CD4-positive, CD25-positive, alpha-beta regulatory T cell (primary cell): Measurements from ENCODE around the gene YWHAH. TPM values are rescaled to one million over a fixed set of nuclear protein-coding genes. Genes with fewer than 3 reads are reported as not detected.
A peak's percentile ranks its signal among the peaks of the same experiment; 100 is the strongest.
"Not testable (repeated sequence)": the region's sequence is repeated elsewhere in the genome, so short reads cannot be mapped to it uniquely, and the experiment has no call there.

Experiments used
- ATAC-seq, 2 donors: fragments of 150-1000 bp; cut with Tn5 transposase; one replicate each; pipeline ENCODE4 v1.10.0; 2021; ENCODE audit warnings: low read depth in 2 of 2, moderate number of reproducible peaks in 2 of 2, moderate library complexity in 1 of 2
- DNase-seq, 3 donors: peaks; one replicate each; pipeline versions ENCODE4 v3.0.0 to v3.0.0-alpha.2; 2012 to 2022; ENCODE audit warnings: mixed read lengths in 1 of 3
- H3K27ac ChIP-seq: one replicate; pipeline ENCODE4 v1.7.0; 2013; ENCODE audit warnings: mild to moderate bottlenecking, low read length; ENCODE audit not compliant: insufficient read depth, poor library complexity, severe bottlenecking
- H3K27me3 ChIP-seq: one replicate; pipeline ENCODE4 v1.7.0; 2013; ENCODE audit warnings: low read length; ENCODE audit not compliant: control insufficient read depth, insufficient read depth
- H3K36me3 ChIP-seq: one replicate; pipeline ENCODE4 v1.7.0; 2013; ENCODE audit warnings: mild to moderate bottlenecking, low read length, moderate library complexity; ENCODE audit not compliant: control insufficient read depth, insufficient read depth
- H3K4me1 ChIP-seq: 2 replicates; pipeline ENCODE4 v1.7.0; 2013; ENCODE audit warnings: mild to moderate bottlenecking, low read length; ENCODE audit not compliant: insufficient read depth, control insufficient read depth, poor library complexity, severe bottlenecking
- H3K4me3 ChIP-seq: one replicate; pipeline ENCODE4 v1.7.0; 2013; ENCODE audit warnings: low read depth, mild to moderate bottlenecking, low read length, moderate library complexity
- H3K9me3 ChIP-seq, 2 experiments: 1 replicate in 1 of 2; 2 replicates in 1 of 2; pipeline ENCODE4 v1.7.0; 2013; ENCODE audit warnings: low read length in 2 of 2, mild to moderate bottlenecking in 1 of 2, moderate library complexity in 1 of 2; ENCODE audit not compliant: control insufficient read depth in 2 of 2
- H3K27ac Mint-ChIP-seq, 3 donors: one replicate each; pipeline ENCODE4 v1.8.0; 2020 to 2022; ENCODE audit warnings: mild to moderate bottlenecking in 3 of 3, mixed read lengths in 3 of 3, moderate library complexity in 2 of 3
- H3K27me3 Mint-ChIP-seq: one replicate; pipeline ENCODE4 v1.8.0; 2022; ENCODE audit warnings: mild to moderate bottlenecking, mixed read lengths
- H3K36me3 Mint-ChIP-seq: one replicate; pipeline ENCODE4 v1.8.0; 2020; ENCODE audit warnings: mixed read lengths
- H3K4me1 Mint-ChIP-seq, 4 donors: one replicate each; pipeline ENCODE4 v1.8.0; 2020 to 2022; ENCODE audit warnings: mixed read lengths in 4 of 4, mild to moderate bottlenecking in 1 of 4
- H3K4me3 Mint-ChIP-seq, 4 donors: one replicate each; pipeline ENCODE4 v1.8.0; 2020 to 2022; ENCODE audit warnings: mild to moderate bottlenecking in 4 of 4, mixed read lengths in 4 of 4, moderate library complexity in 3 of 4
- H3K9me3 Mint-ChIP-seq, 7 donors: one replicate each; pipeline ENCODE4 v1.8.0; 2020 to 2022; ENCODE audit warnings: mixed read lengths in 7 of 7, mild to moderate bottlenecking in 3 of 7, moderate library complexity in 2 of 7
- polyA plus RNA-seq, 4 donors: library from polyadenylated mRNA; unstranded; fragments of 300-500 nt; fragmentation: Illumina TruSeq; gene quantifications; one replicate each; pipeline ENCODE4 v1.2.3, GENCODE V29; 2021
- total RNA-seq: library from RNA; stranded (reverse); gene quantifications from one replicate; pipeline ENCODE4 v1.2.3, GENCODE V29; 2022

The YWHAH gene
- total and polyA plus RNA-seq, 5 donors from 2014 or later = 57.5 to 186 (median 99.1) TPM

DNA sequence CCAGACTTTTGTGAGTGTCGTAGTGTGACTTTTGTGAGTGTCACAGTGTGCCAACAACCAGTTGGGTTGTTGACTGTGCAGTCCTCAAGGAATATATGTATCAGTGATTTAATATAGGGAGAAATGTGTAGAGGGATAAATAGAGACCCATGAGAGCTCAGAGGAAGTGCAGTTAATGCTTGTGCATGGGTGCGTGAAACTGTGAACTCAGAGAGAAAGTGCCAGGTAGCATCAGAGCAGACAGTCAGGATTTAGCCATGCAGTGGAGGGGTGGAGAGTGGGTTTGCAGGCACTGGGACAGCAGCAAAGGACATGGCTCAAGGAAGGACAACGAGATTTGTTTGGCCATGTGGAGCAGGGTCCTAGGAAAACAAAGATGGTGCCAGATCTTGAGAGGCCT, 33.6 kb downstream of the YWHAH start:
- peaks cover 0 to 5% (median 1%) of the 10 kb centered on the region in 4 donors for H3K4me1 Mint-ChIP-seq
- Histone ChIP-seq H3K4me1 (no peaks in the 10 kb centered on the region), H3K36me3 (no peaks in the 10 kb centered on the region), H3K27ac (no peak overlapping the region), H3K4me3 (no peak overlapping the region), H3K9me3 (no peaks in the 10 kb centered on the region), H3K27me3 (no peaks in the 10 kb centered on the region)
- H3K27ac Mint-ChIP-seq = peak overlapping the region in 1 of 3 donors; percentile 26
- DNase-seq (no peak), ATAC-seq (no peak)
- H3K9me3 Mint-ChIP-seq = no peaks in the 10 kb centered on the region
- peaks cover 19% of the 10 kb centered on the region for H3K27me3 Mint-ChIP-seq
- no peaks in the 10 kb centered on the region for H3K36me3 Mint-ChIP-seq
- no peak overlapping the region for H3K4me3 Mint-ChIP-seq

DNA sequence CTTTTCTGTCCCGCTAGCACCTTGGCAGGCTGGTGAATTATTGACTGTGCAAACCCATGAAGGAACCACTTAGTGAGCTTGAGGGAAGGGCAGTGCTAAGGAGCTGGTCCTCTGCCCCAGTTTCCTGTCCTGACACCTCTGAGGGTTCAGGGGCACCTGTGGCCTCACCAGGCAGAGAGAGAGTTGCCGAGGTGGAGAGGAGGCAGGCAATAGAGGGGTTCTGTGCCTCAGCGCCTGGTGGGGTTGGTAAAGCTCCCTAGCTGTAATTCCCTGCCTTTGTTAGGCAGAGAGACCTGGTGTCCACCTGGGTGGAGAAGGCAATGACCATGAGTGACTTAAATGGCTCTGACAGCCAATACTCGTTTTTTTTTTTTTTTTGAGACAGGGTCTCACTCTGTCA, 36.3 kb downstream of the YWHAH start:
- ATAC-seq (no peak), DNase-seq (no peak)
- Mint-ChIP-seq H3K27me3 (peaks cover 6% of the 10 kb centered on the region), H3K36me3 (no peaks in the 10 kb centered on the region), H3K9me3 (no peaks in the 10 kb centered on the region), H3K4me3 (no peak overlapping the region), H3K4me1 (peaks cover 0 to 5% (median 1%) of the 10 kb centered on the region in 4 donors), H3K27ac (no peak overlapping the region)
- Histone ChIP-seq H3K27me3 (no peaks in the 10 kb centered on the region), H3K9me3 (no peaks in the 10 kb centered on the region), H3K4me3 (no peak overlapping the region), H3K36me3 (no peaks in the 10 kb centered on the region), H3K4me1 (no peaks in the 10 kb centered on the region), H3K27ac (no peak overlapping the region)

DNA sequence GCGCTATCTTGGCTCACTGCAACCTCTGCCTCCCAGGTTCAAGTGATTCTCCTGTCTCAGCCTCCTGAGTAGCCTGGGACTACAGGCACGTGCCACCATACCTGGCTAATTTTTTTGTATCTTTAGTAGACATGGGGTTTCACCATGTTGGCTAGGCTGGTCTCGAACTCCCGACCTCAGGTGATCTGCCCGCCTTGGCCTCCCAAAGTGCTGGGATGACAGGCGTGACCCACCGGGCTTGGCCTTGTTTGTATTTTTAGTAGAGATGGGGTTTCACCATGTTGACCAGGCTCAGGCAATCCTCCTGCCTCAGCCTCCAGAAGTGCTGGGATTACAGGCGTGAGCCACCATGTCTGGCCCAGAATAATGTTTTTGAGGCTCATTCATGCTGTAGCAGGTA, 37.6 kb downstream of the YWHAH start:
- H3K36me3 ChIP-seq, DNase-seq, H3K4me1 ChIP-seq, H3K4me3 Mint-ChIP-seq, H3K27me3 ChIP-seq, H3K4me3 ChIP-seq, H3K9me3 Mint-ChIP-seq, H3K27me3 Mint-ChIP-seq, H3K27ac ChIP-seq, H3K36me3 Mint-ChIP-seq, ATAC-seq, H3K27ac Mint-ChIP-seq, H3K4me1 Mint-ChIP-seq, H3K9me3 ChIP-seq: not testable (repeated sequence)

DNA sequence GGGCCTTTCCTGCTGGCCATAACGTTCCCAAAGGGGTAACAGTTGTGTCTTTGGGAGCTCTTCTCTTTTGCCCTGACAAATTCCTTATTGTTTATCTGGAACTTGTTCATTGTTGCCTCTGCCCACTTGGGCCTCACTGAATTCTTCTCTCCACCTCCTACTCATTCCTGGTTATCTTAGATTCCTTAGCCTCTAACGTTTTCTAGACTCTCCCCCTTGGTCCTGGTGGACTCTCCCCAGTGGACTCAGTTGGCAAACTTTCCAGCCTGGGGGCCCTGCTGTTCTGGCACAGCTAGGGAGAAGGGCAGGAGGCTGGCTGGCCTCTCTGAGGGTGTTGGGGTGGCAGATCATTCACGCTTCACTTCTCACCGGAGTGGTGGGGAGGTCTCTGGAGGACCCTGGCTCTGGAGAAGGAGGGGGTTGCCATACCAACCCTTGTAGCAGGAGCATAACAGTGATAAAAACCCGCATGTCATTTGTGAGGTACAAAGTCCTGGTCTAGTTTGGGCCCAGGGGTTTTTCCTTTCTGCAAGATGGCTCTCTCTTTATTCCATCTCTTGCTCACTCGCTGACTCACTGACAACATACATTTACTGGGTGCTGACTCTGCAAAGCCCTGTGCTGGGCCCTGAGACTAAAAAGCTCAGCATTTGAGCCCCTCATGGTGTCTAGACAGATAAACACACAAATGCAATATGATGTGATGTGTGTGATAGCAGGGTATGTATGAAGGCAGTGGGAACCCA, 39.7 kb downstream of the YWHAH start:
- Histone ChIP-seq H3K27ac (no peak overlapping the region), H3K36me3 (no peaks in the 10 kb centered on the region), H3K4me3 (no peak overlapping the region), H3K4me1 (no peaks in the 10 kb centered on the region), H3K27me3 (no peaks in the 10 kb centered on the region), H3K9me3 (no peaks in the 10 kb centered on the region)
- H3K27ac Mint-ChIP-seq = no peak overlapping the region
- no peaks in the 10 kb centered on the region for H3K4me1 Mint-ChIP-seq
- H3K27me3 Mint-ChIP-seq = peaks cover 10% of the 10 kb centered on the region
- no peaks in the 10 kb centered on the region for H3K9me3 Mint-ChIP-seq
- no peaks in the 10 kb centered on the region for H3K36me3 Mint-ChIP-seq
- ATAC-seq (no peak), DNase-seq (no peak)
- no peak overlapping the region for H3K4me3 Mint-ChIP-seq

DNA sequence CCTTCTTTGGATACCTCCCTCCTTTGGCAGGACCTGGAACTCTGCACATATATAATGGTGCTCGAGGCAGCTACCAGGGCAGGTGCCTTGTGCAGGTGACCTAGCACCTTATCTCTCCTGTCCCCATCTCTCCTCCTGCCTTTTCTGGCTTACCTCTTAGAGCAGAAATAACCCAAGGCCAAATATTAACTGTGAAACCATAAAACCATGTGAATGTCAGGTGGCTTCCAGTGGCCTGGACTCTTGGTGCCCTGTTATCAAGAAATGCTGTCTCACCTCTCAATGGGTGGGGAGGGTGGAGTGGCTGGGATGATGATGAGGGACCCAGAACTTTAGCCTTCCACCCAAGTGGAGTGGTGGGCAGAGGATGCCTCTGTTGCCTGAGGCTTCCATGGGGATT, 42.9 kb downstream of the YWHAH start:
- no peaks in the 10 kb centered on the region for H3K4me1 Mint-ChIP-seq
- DNase-seq (no peak), ATAC-seq (no peak)
- H3K36me3 ChIP-seq = no peaks in the 10 kb centered on the region
- no peaks in the 10 kb centered on the region for H3K9me3 ChIP-seq
- H3K27me3 Mint-ChIP-seq = peaks cover 30% of the 10 kb centered on the region
- H3K27ac ChIP-seq = no peak overlapping the region
- no peak overlapping the region for H3K4me3 ChIP-seq
- no peaks in the 10 kb centered on the region for H3K4me1 ChIP-seq
- H3K4me3 Mint-ChIP-seq = no peak overlapping the region
- H3K27ac Mint-ChIP-seq = no peak overlapping the region
- no peaks in the 10 kb centered on the region for H3K9me3 Mint-ChIP-seq
- H3K27me3 ChIP-seq = peaks cover 3% of the 10 kb centered on the region
- no peaks in the 10 kb centered on the region for H3K36me3 Mint-ChIP-seq

DNA sequence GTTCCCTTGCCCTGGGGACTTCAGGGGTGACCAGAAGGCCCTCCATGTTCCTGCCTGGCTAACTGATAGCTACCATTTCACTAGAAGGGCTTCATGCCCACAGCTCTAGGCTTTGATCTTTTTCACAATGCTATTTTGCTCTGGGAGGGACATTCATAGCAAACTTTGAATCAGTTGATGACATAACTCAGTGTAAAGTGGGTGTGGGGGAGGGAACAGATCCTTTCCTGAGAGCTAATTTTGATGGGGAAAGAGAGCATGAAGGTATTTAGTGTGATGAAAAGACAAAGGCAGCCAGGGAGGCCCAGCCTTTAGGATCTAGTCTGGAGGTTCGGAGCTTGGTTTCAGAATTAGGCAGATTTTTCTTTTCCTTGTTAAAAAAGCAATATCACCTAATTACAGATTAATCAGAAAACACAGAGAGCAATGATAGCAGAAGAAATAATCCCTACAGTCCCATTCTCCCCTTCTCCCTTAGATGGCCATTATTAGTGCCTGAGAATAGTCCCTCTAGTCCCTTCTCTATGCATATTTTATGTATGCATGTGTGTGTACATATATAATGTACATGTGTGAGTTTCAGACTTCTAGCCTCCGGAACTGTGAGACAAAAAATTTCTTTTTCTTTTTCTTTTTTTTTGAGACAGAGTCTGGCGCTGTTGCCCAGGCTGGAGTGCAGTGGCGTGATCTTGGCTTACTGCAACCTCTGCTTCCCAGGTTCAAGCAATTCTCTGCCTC, 46.9 kb downstream of the YWHAH start:
- Histone ChIP-seq H3K9me3 (no peaks in the 10 kb centered on the region), H3K4me1 (no peaks in the 10 kb centered on the region), H3K4me3 (no peak overlapping the region), H3K27me3 (peaks cover 3% of the 10 kb centered on the region), H3K36me3 (no peaks in the 10 kb centered on the region), H3K27ac (no peak overlapping the region)
- Mint-ChIP-seq H3K27ac (no peak overlapping the region), H3K4me1 (no peaks in the 10 kb centered on the region), H3K9me3 (no peaks in the 10 kb centered on the region), H3K27me3 (peaks cover 37% of the 10 kb centered on the region), H3K4me3 (no peak overlapping the region), H3K36me3 (no peaks in the 10 kb centered on the region)
- DNase-seq (no peak), ATAC-seq (no peak)

DNA sequence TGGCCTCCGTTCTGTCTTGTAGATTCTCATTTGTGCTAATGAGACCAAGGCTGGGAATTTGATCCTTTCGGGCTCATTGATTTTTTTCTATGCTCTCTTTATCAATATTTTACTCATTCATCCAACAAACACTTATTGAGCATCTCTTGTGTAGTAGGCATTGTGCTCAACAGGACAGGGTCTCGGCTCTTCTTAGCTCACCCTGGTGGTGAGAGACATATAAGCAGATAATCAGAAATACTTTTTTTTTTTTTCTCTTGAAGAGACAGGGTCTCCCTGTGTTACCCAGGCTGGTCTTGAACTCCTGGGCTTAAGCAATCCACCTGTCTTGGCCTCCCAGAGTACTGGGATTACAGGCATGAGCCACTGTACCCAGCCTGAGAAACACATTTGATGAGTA, 50.7 kb downstream of the YWHAH start:
- Histone ChIP-seq H3K9me3 (no peaks in the 10 kb centered on the region), H3K27me3 (peaks cover 5% of the 10 kb centered on the region), H3K36me3 (no peaks in the 10 kb centered on the region), H3K4me1 (no peaks in the 10 kb centered on the region), H3K4me3 (no peak overlapping the region), H3K27ac (no peak overlapping the region)
- Mint-ChIP-seq H3K4me1 (no peaks in the 10 kb centered on the region), H3K9me3 (peaks cover 0 to 2% (median 0%) of the 10 kb centered on the region in 7 donors), H3K27me3 (peaks cover 39% of the 10 kb centered on the region), H3K4me3 (no peak overlapping the region), H3K27ac (no peak overlapping the region), H3K36me3 (no peaks in the 10 kb centered on the region)
- DNase-seq (no peak), ATAC-seq (no peak)

DNA sequence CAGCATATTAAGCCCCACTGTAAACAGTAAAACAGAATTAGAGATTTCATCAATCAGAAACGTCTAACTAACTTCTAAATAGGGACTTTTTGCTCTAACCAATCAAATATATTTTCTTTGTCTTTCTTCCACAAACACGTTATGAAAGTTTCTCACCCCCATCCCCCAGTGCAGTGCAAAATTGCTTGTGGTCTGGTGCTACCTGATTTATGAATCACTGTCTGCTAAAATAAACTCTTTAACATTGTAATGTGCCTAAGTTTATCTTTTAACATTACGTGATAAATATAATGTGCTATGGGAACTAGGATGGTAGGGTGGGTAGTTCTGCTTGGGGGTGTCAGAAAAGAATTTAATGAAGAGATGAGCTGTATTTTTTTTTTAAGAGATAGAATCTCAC, 51.5 kb downstream of the YWHAH start:
- Histone ChIP-seq H3K9me3 (no peaks in the 10 kb centered on the region), H3K27me3 (peaks cover 1% of the 10 kb centered on the region), H3K4me1 (no peaks in the 10 kb centered on the region), H3K27ac (no peak overlapping the region), H3K4me3 (no peak overlapping the region), H3K36me3 (no peaks in the 10 kb centered on the region)
- Mint-ChIP-seq H3K27ac (no peak overlapping the region), H3K4me1 (no peaks in the 10 kb centered on the region), H3K9me3 (peaks cover 0 to 2% (median 0%) of the 10 kb centered on the region in 7 donors), H3K36me3 (no peaks in the 10 kb centered on the region), H3K27me3 (peaks cover 37% of the 10 kb centered on the region), H3K4me3 (no peak overlapping the region)
- DNase-seq = no peak
- ATAC-seq = no peak
